H7 (cell line): ENCODE results near the gene RGPD8. TPM values are rescaled to one million over a fixed set of nuclear protein-coding genes. Genes with fewer than 3 reads are reported as not detected.
"Not testable (repeated sequence)": the region's sequence is repeated elsewhere in the genome, so short reads cannot be mapped to it uniquely, and the experiment has no call there.

Source experiments
- DNase-seq: peaks from one replicate; pipeline ENCODE4 v3.0.0; 2012
- H3K27me3 ChIP-seq: 2 replicates; pipeline ENCODE4 v1.6.0; 2011; ENCODE audit warnings: mild to moderate bottlenecking, low read length; ENCODE audit not compliant: control insufficient read depth, insufficient read depth
- H3K36me3 ChIP-seq: replicated peaks from 2 replicates; pipeline ENCODE4 v1.5.1; 2011; ENCODE audit warnings: low read length; ENCODE audit not compliant: control insufficient read depth, insufficient read depth
- H3K4me3 ChIP-seq: 2 replicates; pipeline ENCODE4 v1.5.1; 2011; ENCODE audit warnings: low read depth, mild to moderate bottlenecking, control low read depth, low read length, moderate library complexity; ENCODE audit not compliant: insufficient read depth
- total RNA-seq: library from RNA; depleted of rRNA; stranded (reverse); fragments of >200 nt; shearing (Covaris generic); gene quantifications from 2 replicates; pipeline ENCODE4 v1.2.3, GENCODE V29; 2014

The RGPD8 gene
- total RNA-seq, 1 experiment from 2014 or later: 4.6 TPM

DNA sequence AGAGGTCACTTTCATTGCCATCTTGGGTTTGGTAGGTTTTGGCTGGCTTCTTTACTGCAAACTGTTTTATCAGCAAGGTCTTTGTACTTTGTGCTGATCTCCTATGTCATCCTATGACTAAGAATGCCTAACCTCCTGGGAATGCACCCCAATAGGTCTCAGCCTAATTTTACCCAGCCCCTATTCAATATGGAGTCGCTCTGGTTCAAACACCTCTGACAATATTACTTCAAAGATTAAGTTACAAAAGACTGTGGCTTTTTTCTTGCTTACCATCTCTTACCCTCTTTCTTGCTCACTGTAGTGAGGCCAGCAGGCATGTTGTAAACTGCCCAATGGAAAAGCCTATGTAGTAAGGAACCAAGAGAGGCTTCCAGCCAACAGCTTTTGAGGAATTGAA is 17.9 kb upstream of the RGPD8 start:
- Histone ChIP-seq H3K4me3 (no peak overlapping the region), H3K36me3 (no peaks in the 10 kb centered on the region), H3K27me3 (no peaks in the 10 kb centered on the region)
- no peak for DNase-seq

DNA sequence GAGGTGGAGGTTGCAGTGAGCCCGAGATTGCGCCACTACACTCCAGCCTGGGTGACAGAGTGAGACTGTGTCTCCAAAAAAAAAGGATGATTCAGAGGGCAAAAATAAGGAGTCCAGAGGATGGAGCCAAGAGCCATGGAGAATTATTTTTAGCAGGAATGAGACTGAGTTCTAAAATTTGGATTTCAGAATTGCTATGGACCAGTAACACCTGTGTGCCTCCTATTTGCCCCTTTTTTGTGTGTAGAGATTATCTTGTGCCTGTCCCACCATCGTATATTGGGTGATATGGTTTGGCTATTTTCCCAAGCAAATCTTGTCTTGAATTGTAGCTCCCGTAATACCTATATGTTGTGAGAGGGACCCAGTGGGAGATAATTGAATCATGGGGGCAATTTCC is 16.4 kb upstream of the RGPD8 start:
- Histone ChIP-seq H3K4me3 (no peak overlapping the region), H3K27me3 (no peaks in the 10 kb centered on the region), H3K36me3 (no peaks in the 10 kb centered on the region)
- DNase-seq: no peak

GRCh38 chr2:112444256-112444655 is 10.8 kb upstream of the RGPD8 start:
- H3K4me3 ChIP-seq, DNase-seq: not testable (repeated sequence)

GRCh38 chr2:112438603-112439261 is 5.3 kb upstream of the RGPD8 start:
- H3K4me3 ChIP-seq, DNase-seq, H3K36me3 ChIP-seq, H3K27me3 ChIP-seq: not testable (repeated sequence)

More at GRCh38 chr2:112444256-112444655, 10.8 kb upstream of the RGPD8 start:
- H3K36me3 ChIP-seq, H3K27me3 ChIP-seq: not testable (repeated sequence)

DNA sequence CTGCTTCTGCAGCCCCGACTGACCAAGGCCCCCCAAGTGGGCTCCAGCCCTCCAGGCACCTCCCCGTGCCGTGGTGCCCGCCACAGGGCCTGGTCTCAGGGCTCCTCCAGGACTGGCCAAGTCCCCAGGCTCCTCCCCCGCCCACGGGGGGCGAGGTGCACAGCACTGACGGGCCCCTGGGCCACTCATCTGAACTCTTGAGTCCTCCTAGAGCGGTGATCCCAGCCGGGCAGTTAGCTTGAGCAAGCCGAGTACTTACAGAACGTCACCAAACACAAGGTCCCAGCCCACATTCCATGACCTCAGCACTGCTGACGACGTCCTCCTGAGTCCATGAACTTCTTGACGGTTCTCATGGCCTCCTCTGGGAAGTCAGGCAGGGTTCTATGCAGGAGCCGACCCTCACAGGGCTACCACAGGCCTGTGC is 4.0 kb upstream of the RGPD8 start:
- H3K27me3 ChIP-seq, H3K36me3 ChIP-seq, DNase-seq, H3K4me3 ChIP-seq: not testable (repeated sequence)

DNA sequence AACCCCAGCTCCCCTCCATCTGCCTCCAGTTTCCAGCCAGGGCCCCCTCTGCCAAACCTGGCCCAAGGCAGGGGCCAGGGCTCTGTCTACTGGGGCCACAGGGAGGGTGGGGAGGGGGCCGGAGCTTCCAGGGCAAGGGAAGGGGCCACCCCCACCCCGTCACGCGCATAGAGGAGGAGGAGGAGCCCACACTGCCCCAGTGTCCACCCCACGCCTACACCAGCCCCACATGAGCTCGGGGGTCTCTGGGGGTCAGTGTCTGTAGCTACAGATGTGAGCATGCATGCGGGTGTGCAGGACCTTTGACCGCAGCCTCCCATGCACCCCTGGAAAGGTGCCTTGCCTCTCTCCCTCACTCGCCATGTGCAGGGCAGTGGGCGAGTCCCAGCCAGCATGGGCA is 3.5 kb upstream of the RGPD8 start:
- DNase-seq, H3K27me3 ChIP-seq, H3K36me3 ChIP-seq, H3K4me3 ChIP-seq: not testable (repeated sequence)

GRCh38 chr2:112435716-112436431 is 2.4 kb upstream of the RGPD8 start:
- H3K36me3 ChIP-seq, H3K4me3 ChIP-seq, H3K27me3 ChIP-seq, DNase-seq: not testable (repeated sequence)

DNA sequence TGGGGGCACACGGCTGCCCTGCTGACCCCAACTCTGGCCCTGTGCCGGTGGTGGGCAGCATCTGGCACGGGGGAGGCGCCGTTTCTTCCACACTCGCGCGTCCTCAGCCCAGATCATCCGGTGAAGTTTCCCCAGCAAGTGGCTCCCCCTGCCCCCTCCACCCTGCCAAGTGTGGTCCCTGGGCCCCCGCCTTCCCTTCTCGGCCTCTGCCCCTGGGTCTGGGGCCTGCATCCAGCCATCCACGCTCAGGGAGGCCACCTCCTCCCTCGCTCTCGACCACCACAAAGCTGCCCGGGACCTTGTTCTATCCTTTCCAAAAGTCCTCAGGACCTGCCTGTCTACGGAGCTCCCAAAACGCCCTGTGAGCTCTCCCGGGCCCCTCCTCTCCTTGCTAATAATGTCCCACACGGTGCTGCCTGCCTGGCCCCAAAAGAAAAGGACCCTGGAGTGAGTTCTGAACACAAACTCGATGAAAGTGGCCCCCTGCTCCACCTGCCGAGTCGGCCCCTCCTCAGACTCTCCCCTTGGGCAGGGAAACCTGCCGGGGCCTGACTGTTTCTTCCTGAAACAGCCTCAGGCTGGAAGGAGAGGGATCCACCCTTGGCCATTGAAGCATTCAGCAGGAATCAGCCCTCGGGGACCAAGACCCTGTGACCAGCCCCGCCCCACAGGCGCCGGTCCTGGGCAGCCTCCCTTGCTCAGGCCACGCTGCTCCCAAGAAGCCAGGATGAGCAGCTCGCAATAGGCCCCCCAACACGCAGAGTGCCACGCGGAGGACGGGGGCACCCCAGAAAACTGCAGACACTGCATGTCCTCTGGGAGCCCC is 1.7 kb upstream of the RGPD8 start:
- H3K27me3 ChIP-seq, DNase-seq, H3K36me3 ChIP-seq, H3K4me3 ChIP-seq: not testable (repeated sequence)

- Histone ChIP-seq H3K4me3 (no peak overlapping the region), H3K36me3 (no peaks in the 10 kb centered on the region), H3K27me3 (no peaks in the 10 kb centered on the region; the same call in 1 of the 2 replicates)
- peak; percentile 33 for DNase-seq
Measured at GRCh38 chr2:112433932-112434730, 686 bp upstream of the RGPD8 start.

- not testable (repeated sequence) for H3K27me3 ChIP-seq, H3K36me3 ChIP-seq, DNase-seq
- peak overlapping the region; percentile 42 for H3K4me3 ChIP-seq
Measured at GRCh38 chr2:112432735-112433479, 538 bp downstream of the RGPD8 start.

DNA sequence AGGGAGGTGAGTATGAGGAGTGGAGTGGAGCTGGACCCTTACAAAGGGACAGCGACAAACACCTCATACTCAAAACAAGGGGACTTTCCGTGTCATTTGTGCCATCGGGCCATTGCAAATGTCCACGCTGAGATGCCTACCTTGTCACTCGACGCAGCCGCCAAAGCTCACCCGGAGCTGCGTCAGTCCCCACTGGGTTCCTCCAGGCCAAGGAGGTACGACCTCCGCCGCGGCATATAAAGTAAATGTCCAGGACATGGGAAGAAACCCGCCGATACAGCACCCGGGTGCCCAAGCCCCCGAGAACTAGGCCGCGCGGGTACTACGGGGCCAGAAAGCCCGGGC is 1.1 kb downstream of the RGPD8 start:
- DNase-seq, H3K36me3 ChIP-seq, H3K27me3 ChIP-seq: not testable (repeated sequence)
- peak overlapping the region; percentile 42 for H3K4me3 ChIP-seq

DNA sequence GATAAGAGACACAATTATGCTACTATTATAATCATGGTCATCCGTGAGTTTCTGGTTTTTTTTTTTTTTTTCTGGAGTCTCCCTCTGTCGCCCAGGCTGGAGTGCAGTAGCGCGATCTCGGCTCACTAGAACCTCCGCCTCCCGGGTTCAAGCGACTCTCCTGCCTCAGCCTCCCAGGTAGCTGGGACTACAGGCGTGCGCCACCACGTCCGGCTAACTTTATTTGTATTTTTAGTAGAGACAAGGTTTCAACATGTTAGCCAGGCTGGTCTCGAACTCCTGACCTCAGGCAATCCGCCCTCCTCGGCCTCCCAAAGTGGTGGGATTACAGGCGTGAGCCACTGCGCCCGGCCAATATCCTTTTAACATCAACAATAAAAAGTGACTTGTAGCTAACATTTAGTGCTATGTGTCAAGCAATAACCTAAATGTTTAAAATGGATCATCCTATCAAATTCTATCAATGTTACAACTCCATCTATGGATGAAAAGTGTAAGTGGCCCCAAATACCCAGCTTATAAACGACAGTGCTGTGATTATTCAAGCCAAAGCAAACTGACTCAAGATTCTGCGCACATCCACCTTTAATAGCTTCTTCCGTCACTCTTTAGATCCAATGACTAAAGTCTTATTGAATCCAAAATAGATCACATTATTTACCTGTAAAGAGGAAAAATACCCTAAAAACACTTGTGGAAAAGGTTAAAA is 1.7 kb downstream of the RGPD8 start:
- not testable (repeated sequence) for H3K4me3 ChIP-seq, H3K36me3 ChIP-seq, DNase-seq, H3K27me3 ChIP-seq

- not testable (repeated sequence) for H3K27me3 ChIP-seq, H3K36me3 ChIP-seq, H3K4me3 ChIP-seq, DNase-seq
Measured at GRCh38 chr2:112424553-112424952, 8.9 kb downstream of the RGPD8 start.
